ENCODE data around the gene KCNN3.

KCNN3 gene

DNA sequence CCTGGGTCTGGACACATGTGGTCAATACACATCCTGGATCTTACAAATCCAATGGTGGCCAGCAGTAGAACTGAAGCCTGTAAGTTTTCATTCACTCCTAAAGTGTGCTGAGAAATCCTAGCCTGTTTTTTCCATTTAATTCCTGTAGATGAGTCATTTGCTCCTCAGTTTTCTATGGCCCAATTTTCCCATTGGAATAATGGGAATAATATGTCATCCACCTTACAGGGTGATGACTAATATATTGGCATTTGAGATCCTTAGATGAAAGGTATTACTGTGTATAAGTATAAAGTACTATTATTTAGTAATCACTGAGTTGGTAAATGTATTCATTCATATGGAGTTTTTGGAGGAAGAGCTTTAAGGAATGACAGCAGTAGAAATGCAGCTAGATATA lies 172.4 kb downstream of the KCNN3 start:
- TF ChIP-seq, protein P1, sequence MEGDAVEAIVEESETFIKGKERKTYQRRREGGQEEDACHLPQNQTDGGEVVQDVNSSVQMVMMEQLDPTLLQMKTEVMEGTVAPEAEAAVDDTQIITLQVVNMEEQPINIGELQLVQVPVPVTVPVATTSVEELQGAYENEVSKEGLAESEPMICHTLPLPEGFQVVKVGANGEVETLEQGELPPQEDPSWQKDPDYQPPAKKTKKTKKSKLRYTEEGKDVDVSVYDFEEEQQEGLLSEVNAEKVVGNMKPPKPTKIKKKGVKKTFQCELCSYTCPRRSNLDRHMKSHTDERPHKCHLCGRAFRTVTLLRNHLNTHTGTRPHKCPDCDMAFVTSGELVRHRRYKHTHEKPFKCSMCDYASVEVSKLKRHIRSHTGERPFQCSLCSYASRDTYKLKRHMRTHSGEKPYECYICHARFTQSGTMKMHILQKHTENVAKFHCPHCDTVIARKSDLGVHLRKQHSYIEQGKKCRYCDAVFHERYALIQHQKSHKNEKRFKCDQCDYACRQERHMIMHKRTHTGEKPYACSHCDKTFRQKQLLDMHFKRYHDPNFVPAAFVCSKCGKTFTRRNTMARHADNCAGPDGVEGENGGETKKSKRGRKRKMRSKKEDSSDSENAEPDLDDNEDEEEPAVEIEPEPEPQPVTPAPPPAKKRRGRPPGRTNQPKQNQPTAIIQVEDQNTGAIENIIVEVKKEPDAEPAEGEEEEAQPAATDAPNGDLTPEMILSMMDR (IDR thresholded peaks at IDR 0.05; ENCODE audit: low read depth, low read length), result no peak
- TF ChIP-seq MYC (IDR thresholded peaks at IDR 0.05; ENCODE audit: low read depth, low read length) (no peak), POLR2A (IDR thresholded peaks at IDR 0.05; ENCODE audit: extremely low read depth, insufficient read length) (no peak)
- TF ChIP-seq, protein P2, sequence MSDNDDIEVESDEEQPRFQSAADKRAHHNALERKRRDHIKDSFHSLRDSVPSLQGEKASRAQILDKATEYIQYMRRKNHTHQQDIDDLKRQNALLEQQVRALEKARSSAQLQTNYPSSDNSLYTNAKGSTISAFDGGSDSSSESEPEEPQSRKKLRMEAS (IDR thresholded peaks at IDR 0.05; ENCODE audit: low read depth, low read length), result no peak
- no peak for DNase-seq (ENCODE audit: low read depth)

DNA sequence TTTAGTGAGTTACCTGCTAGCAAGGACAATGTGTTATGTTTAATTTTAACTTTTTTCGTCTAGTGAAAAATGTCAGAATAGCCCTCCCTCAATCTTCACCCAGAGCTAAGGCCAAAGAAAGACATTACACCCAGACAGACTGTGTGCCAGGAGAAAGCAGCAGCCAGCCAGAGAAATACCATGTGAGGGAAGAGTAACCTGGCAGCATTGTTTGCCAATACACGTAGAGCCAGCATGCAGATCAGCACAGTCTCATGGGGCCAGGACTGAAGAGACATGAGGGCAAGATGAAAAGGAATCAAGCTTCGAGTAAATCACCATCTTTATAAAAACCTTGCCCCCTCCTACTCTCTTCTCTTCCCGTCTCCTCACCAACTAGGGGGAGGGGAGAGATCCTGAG lies 173.6 kb downstream of the KCNN3 start:
- TF ChIP-seq POLR2A (IDR thresholded peaks at IDR 0.05; ENCODE audit: extremely low read depth, insufficient read length), result no peak
- TF ChIP-seq, protein P1 (IDR thresholded peaks at IDR 0.05; ENCODE audit: low read depth, low read length), result no peak
- TF ChIP-seq MYC (IDR thresholded peaks at IDR 0.05; ENCODE audit: low read depth, low read length), result no peak
- TF ChIP-seq, protein P2 (IDR thresholded peaks at IDR 0.05; ENCODE audit: low read depth, low read length), result no peak
- no peak overlapping the region for H3K4me3 ChIP-seq (ENCODE audit: low read depth, low read length)
- no peak for DNase-seq (ENCODE audit: low read depth)

More for the DNA sequence above, 172.4 kb downstream of the KCNN3 start:
- no peak overlapping the region for H3K4me3 ChIP-seq (ENCODE audit: low read depth, low read length)

DNA sequence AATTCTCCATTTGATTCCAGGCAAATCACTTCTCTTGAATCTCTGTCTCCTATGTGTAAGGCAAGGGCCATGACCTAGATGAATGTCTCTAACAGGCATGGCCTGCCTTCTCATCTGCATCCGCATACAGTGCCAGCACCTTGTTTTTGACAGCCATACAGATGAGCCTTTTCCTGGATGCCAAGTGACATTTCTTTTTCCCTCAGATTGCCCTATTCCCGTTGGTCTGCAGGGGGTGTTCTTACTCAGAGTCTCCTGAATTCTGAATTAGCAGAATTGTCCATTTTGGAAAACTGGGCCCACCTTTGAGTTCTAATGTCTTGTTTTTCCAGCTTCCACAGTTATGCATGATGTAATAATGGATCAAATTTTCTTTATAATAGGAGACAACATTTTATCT lies 174.1 kb downstream of the KCNN3 start:
- no peak for TF ChIP-seq MYC (IDR thresholded peaks at IDR 0.05; ENCODE audit: low read depth, low read length)
- TF ChIP-seq, protein P1 (IDR thresholded peaks at IDR 0.05; ENCODE audit: low read depth, low read length), result peak; percentile 14
- no peak for DNase-seq (ENCODE audit: low read depth)

DNA sequence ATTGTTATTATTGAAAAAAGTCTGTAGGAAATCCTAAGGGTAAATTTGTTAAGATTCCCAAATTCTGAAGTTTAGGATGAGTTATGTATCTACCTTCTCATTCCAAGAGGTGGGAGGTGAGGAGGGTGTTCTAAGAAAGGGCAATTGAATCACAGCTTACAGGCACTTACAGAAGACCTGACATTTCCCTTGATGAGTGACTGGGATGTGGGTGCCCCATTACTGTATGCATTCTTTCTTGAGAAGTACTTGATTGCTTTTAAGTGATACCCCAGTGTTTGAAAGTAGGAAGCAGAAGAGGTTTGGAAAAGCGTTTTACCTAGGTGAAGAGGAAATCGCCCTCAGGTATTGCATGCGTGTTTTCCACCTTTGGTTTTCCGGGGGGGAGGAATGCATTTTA lies 175.1 kb downstream of the KCNN3 start:
- TF ChIP-seq MYC (IDR thresholded peaks at IDR 0.05; ENCODE audit: low read depth, low read length), result no peak
- no peak for DNase-seq (ENCODE audit: low read depth)
- H3K4me3 ChIP-seq (ENCODE audit: low read depth, low read length), result no peak overlapping the region

More for the DNA sequence above, 174.1 kb downstream of the KCNN3 start:
- no peak overlapping the region for H3K4me3 ChIP-seq (ENCODE audit: low read depth, low read length)

DNA sequence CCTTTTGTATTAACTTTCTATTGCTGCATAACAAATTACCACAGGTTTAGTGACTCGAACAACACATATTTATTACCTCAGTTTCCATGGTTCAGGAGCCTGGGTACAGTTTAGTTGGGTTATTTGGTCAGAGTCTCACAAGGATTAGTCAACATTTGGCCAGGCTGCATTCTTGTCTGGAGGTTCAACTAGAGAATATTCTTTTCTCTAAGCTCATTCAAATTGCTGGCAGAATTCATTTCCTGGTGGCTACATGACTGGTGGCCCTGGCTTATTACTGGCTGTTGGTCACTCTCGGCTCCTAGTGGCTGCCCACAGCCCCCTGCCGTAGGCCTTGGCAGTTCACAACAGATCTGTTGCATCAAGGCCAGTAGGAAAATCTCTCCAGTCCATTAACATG lies 181.0 kb downstream of the KCNN3 start:
- TF ChIP-seq, protein P2 (IDR thresholded peaks at IDR 0.05; ENCODE audit: low read depth, low read length), result no peak
- no peak for TF ChIP-seq MYC (IDR thresholded peaks at IDR 0.05; ENCODE audit: low read depth, low read length)
- TF ChIP-seq, protein P1 (IDR thresholded peaks at IDR 0.05; ENCODE audit: low read depth, low read length), result no peak
- TF ChIP-seq POLR2A (IDR thresholded peaks at IDR 0.05; ENCODE audit: extremely low read depth, insufficient read length), result no peak
- no peak for DNase-seq (ENCODE audit: low read depth)
- H3K4me3 ChIP-seq (ENCODE audit: low read depth, low read length), result no peak overlapping the region

DNA sequence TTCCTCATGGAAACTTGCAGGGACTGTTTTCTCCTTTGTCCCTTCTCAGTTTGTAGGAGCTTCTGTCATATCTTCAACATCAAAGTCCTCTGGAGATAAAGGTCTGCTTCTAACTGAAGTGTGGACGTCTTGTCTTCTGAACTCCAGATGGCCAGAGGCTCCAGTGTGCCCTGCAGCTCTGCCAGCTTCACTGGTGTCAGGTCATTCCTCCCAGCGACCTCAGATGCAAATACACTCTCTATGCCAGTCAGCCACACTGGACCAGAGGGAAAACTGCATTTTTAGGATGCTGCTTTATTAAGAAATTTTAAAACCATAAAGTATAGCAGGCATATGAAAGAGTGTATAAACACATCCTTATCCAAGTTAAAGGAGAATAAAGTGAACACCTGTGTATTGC lies 183.6 kb downstream of the KCNN3 start:
- no peak for TF ChIP-seq MYC (IDR thresholded peaks at IDR 0.05; ENCODE audit: low read depth, low read length)
- TF ChIP-seq, protein P1 (IDR thresholded peaks at IDR 0.05; ENCODE audit: low read depth, low read length), result no peak
- TF ChIP-seq, protein P2 (IDR thresholded peaks at IDR 0.05; ENCODE audit: low read depth, low read length), result no peak
- no peak for TF ChIP-seq POLR2A (IDR thresholded peaks at IDR 0.05; ENCODE audit: extremely low read depth, insufficient read length)
- H3K4me3 ChIP-seq (ENCODE audit: low read depth, low read length), result no peak overlapping the region
- no peak for DNase-seq (ENCODE audit: low read depth)
